Measurements from ENCODE around the gene PMFBP1.

The PMFBP1 gene

DNA sequence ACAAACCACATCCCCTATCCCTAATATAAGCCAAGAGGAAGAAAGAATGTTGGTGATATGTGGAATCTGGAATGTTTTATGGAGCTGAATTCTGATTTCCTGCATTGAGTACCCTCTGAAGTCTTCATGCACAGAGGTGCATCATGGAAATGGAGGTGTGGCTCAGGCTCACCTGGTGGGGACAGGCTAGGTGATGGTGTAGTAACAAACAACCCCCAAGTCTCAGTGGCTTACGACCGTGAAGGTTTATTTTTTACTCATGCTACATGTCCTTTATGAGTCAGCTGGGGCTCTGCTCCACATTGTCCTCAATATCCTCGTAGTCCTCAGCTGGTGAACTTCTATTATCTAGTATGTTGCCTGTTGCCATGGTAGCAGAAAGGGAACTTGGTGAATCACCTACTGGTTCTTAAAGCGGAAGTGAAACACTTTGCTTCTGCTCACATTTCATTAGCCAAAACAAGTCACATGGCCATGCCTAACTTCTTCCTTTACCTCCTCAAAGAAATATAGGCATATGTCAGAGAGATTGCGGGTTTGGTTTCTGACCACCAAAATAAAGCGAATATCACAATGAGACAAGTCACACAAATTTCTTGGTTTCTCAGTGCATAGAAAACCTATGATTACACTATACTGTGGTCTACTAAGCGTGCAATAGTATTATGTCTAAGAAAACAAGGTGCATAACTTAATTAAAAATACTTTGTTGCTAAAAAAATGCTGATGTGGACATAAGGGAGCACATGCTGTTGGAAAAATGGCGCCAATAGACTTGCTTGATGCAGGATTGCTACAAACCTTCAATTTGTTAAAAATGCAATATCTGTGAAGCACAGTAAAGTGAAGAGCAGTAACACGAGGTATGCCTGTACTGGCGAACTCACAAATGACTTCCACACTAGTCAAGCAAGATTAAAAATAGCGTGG is at the start of gene PMFBP1:
TSS of gene PMFBP1 (minus strand) at position 51 of the 930 bp plus-strand sequence. CDS start 947 bp downstream, outside the sequence.
- no peak for DNase-seq (ENCODE audit: low read depth)

GRCh38 chr16:72221630-72222024 is 49.7 kb upstream of the PMFBP1 start:
- DNase-seq (ENCODE audit: low read depth), result no peak

DNA sequence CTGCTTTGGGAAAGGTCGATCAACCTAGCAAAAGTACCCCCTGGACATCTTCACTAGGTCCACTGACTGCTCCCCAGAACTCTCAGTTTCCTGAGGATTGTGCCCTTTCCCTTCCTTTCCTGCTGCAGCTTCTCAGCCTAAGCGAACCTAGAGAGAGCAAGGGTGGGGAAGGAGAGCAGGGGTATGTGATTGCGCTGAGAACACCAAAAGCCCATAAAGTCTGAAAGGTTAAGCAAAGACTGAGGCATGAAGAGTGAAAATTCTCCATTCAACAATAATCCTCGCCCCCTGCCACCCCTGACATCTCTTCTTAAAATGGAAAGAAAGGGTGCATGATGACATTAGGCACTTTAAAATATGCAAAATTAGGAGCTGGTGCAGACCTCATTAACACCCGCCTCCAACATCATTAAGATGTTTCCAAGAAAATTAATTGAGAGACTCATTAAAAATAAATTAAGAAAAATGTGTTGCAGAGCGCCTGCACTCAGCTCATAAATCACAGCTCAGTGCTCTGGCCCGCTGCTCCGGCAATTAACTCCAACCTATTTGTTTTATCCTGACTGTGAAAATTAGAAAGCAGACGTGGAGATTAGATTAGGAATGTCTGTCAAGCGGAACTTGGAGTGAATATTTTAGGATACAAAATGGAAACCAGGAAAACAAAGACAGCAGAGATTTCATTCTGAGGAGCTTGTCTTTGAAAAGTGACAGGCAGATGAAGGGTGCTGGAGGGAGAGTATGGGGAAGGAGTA is 49.1 kb upstream of the PMFBP1 start:
- no peak for DNase-seq (ENCODE audit: low read depth)

DNA sequence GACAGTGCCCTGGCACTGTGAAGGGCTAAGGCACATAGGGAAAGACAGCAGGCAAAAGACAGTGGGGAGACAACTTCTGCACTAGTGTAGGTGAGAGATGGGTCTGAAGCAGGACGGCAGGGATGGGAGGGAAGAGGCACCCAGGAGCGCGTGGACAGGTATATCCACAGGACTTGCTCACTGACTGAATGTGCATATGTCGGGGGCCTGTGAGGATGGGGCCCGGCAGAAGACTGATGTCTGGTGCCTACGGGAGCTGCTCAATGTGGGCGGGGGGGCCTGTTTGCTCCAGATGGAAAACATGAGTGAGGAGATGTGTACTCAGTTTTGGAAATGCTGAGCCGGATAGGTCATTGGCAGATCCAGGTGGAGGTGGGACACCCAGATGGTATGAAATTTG is 47.3 kb upstream of the PMFBP1 start:
- DNase-seq (ENCODE audit: low read depth), result no peak

- no peak for DNase-seq (ENCODE audit: low read depth)
These were observed 44.8 kb upstream of the PMFBP1 start for GRCh38 chr16:72216767-72217166.

GRCh38 chr16:72214821-72215220 is 42.9 kb upstream of the PMFBP1 start:
- DNase-seq (ENCODE audit: low read depth), result no peak

DNA sequence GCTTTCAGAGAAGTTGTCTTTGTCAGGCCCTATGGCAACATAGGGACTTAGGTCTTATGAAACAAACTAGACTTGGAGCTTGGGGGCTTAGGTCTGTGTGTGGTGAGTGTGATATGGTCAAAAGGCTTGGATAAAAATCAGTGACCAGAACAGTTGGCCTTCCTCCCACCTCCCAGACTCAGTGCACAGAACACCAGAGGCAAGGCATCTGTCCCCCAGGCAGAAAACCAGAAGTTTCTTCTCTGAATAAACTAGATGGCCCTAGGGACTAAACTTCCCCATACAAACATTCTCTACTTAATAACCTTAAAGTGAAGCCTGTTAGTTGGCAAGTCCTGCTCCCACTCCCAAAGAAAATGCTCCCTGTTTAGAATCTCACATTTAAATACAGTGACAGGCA is 39.2 kb upstream of the PMFBP1 start:
- DNase-seq (ENCODE audit: low read depth), result no peak

- DNase-seq (ENCODE audit: low read depth), result no peak
These were observed 38.6 kb upstream of the PMFBP1 start for GRCh38 chr16:72210555-72210954.

GRCh38 chr16:72210072-72210471 is 38.1 kb upstream of the PMFBP1 start:
- no peak for DNase-seq (ENCODE audit: low read depth)

GRCh38 chr16:72206299-72206698 is 34.3 kb upstream of the PMFBP1 start:
- DNase-seq (ENCODE audit: low read depth), result no peak

GRCh38 chr16:72203401-72203800 is 31.4 kb upstream of the PMFBP1 start:
- DNase-seq (ENCODE audit: low read depth), result no peak

GRCh38 chr16:72202014-72202413 is 30.1 kb upstream of the PMFBP1 start:
- no peak for DNase-seq (ENCODE audit: low read depth)

- DNase-seq (ENCODE audit: low read depth), result no peak
These were observed 29.4 kb upstream of the PMFBP1 start for GRCh38 chr16:72201387-72201786.

GRCh38 chr16:72199761-72200337 is 27.9 kb upstream of the PMFBP1 start:
- DNase-seq (ENCODE audit: low read depth), result no peak

DNA sequence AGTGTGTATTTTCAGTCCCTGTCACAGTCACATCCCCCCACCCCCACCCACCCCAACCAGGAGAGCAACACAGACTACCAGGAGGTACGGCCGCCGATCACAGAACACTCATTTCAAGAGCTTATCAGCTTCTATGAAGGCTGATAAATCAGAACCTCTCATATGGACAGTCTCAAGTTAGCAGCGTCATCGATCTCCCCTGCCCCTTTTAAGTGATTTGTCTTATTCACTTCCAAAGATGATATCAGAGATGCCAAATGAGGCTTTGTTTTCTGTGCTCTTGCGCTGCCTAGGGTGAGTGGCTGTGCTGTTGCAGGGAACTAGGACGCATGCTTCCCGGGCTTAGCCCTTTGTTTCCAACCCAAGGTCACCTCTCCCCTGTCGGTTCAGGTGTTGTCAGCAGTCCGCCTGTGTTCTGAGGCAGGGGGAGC is 26.8 kb upstream of the PMFBP1 start:
- DNase-seq (ENCODE audit: low read depth), result no peak

DNA sequence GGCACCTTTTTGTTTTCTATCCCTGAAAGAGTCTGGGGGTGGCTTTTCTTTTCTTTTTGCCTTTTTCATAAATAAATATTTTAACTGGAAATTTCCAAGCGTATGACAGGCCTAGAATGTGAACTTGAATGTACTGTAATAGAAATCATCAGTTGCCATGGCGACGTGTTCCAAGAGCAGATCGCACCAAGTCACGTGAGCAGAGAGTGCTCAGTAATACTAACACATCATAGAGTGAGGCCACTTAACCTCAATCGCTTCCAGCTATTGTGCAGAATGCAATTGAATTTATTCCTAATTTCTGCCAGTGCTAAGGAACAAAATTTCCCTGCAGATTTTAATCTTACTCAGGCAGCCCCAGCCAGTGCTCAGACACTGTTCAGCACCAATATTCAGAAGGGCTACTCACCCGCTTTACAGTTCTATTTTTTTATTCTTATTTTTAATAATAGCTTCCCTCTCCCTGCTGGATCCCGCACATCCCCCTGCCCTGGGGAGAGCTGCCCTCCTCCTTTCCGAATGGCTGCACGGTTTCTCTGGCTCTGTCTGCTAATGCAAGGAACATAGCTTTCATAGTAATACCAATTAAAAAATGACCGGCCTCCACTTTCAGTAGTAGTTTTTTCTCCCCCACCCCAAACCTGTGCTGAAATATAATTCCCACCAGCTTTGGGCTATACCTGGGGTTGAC is 26.2 kb upstream of the PMFBP1 start:
- DNase-seq (ENCODE audit: low read depth), result no peak

DNA sequence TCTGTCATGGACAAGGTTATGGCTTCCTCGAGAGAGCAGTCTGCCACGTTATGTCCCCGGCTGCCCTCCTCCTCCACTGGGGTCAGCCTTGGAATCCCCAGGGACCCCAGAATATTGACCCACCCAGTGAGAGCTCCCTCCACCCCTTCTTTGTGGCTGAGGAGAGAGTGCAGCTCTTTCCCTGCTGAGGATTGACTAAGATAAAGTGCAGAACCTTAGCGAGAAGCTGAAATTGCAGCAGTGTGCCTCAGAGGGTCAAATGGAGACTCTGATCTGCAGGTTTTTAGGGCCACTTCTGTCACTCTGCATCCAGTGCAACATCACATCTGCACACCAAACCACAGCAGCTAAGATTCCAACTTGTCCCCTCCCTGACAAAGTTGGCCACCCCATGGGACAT is 25.6 kb upstream of the PMFBP1 start:
- no peak for DNase-seq (ENCODE audit: low read depth)

DNA sequence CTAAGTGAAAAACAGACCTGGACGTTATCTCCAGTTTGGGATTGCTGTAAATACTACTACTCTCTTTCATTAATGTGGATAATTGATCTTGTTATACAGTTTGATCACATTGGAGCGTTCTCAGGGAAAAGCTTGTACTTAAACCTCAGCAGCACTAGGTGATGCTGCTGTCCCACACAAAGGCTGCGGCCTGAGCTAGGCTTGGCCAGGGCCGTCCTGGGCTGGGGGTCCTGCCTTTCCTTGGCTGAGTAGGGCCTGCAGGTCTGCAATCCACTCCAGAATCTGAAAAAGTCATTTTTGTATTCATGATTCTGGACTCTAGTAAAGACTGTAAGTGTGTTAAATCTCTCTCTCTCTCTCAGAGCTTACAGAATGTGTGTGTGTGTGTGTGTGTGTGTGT is 23.7 kb upstream of the PMFBP1 start:
- DNase-seq (ENCODE audit: low read depth), result no peak

GRCh38 chr16:72191551-72191950 is 19.6 kb upstream of the PMFBP1 start:
- no peak for DNase-seq (ENCODE audit: low read depth)

DNA sequence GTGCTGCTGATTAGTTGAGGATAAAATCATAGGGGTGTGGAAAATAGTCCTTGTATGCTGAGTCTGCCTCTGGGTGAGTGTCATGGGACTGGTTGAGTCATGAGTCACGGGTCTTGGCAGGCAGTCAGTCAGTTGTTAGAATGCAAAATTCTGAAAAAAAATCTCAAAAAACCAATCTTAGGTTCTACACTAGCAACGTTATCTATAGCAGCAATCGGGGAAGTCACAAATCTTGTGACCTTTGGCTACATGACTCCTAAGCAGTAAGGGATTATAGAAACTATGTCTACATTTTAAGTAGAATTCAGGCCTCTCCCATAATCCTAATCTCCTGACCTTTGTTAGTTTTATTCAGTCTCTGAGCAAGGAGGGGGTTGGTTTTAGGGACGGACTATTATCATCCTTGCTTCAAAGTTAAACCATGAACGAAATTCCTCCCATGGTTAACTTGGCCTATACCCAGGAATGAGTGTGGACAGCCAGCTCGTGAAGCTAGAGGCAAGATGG is 18.0 kb upstream of the PMFBP1 start:
- DNase-seq (ENCODE audit: low read depth), result no peak

GRCh38 chr16:72188541-72188940 is 16.6 kb upstream of the PMFBP1 start:
- DNase-seq (ENCODE audit: low read depth), result no peak

- no peak for DNase-seq (ENCODE audit: low read depth)
These were observed 15.6 kb upstream of the PMFBP1 start for GRCh38 chr16:72187551-72187950.

Data from activated T-helper 1 cell treated with Interleukin-2 at 50 U/mL for 16 hours (primary cell).